Uterus (tissue), 2 donors: ENCODE measurements around the gene JMJD8.

Experiments used
- CTCF ChIP-seq, 4 experiments: fragments of 200-600 bp in 2 of 4; fragments of 450-650 bp in 2 of 4; sonication (generic) in 2 of 4; IDR thresholded peaks; one replicate each; pipeline ENCODE4 v1.5.1; 2016 to 2019; ENCODE audit warnings: antibody characterized with exemption in 4 of 4, mild to moderate bottlenecking in 2 of 4, moderate library complexity in 1 of 4
- POLR2A ChIP-seq, 2 donors: fragments of 450-650 bp; IDR thresholded peaks; one replicate each; pipeline ENCODE4 v1.6.1; 2016; ENCODE audit warnings: antibody characterized with exemption in 2 of 2, mild to moderate bottlenecking in 1 of 2, moderate library complexity in 1 of 2

- TF ChIP-seq POLR2A (IDR thresholded peaks at IDR 0.05) (no peak), CTCF (IDR thresholded peaks at IDR 0.05) (peak in 2 of 4 experiments; percentile 1 to 9)
These were observed 22.8 kb downstream of the JMJD8 start for GRCh38 chr16:661184-661821.
